ENCODE measurements around the gene ELK3.
"Not testable (repeated sequence)": the region's sequence is repeated elsewhere in the genome, so short reads cannot be mapped to it uniquely, and the experiment has no call there.

The ELK3 gene

DNA sequence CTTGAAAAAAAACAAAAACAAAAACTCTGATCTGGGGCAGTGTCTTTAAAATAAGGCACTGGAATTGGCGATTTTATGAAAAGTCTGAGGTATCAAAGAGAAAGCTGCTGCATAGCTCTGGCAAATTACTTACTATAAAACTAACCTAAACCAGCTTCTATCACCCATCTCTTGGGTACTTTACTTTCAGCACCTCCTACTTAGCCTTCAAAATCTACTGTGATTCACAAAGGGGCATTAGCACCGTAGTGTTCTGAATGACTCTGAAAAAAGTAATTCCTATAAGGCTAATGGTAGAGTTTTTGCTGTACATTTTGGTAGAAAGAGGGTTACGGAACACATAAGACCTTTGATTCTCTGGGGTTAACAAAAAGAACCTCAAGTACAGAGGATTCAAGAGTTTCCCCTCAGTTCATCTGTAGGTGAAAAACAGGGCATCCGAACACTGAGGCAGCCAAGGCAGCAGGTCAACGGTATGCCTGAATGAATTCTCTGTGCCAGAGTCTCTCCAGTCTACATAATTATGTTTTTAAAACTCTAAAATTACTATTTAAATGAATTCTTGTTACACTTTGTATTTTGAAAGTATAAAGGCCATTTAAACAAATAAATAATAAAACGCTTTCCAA lies 101.5 kb downstream of the ELK3 start:
- H3K36me3 ChIP-seq (ENCODE audit: insufficient read depth, low read length), result peaks cover 2% of the 10 kb centered on the region; the same call in 1 of the 2 replicates
- H3K4me1 ChIP-seq (ENCODE audit: insufficient read depth, low read length), result no peaks in the 10 kb centered on the region
- H3K9ac ChIP-seq (ENCODE audit: low read depth, low read length), result no peak overlapping the region
- H3K9me3 ChIP-seq (ENCODE audit: control insufficient read depth, insufficient read depth, low read length), result no peaks in the 10 kb centered on the region

DNA sequence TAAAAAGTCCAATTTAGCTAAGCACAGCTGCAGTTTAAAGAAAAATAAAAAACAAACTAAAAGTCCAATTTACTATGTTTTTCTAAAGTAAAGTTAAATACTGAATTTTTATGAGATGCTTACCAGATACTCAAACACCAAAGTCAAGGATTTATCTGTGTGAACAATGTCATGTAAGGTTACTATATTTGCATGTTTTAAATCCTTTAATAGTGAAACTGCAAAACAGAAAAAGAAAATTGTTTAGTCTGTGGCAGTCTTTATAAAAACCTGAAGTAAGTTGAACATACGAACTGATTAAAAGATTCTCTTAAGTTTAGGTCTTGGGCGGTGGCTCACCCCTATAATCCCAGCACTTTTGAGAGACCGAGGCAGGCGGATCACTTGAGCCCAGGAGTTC lies 103.3 kb downstream of the ELK3 start:
- peaks cover 2% of the 10 kb centered on the region; the same call in 1 of the 2 replicates for H3K36me3 ChIP-seq (ENCODE audit: insufficient read depth, low read length)
- no peaks in the 10 kb centered on the region for H3K9me3 ChIP-seq (ENCODE audit: control insufficient read depth, insufficient read depth, low read length)
- H3K9ac ChIP-seq (ENCODE audit: low read depth, low read length), result no peak overlapping the region
- H3K4me1 ChIP-seq (ENCODE audit: insufficient read depth, low read length), result no peaks in the 10 kb centered on the region

GRCh38 chr12:96300064-96300463 lies 105.9 kb downstream of the ELK3 start:
- Histone ChIP-seq H3K4me1 (ENCODE audit: insufficient read depth, low read length) (no peaks in the 10 kb centered on the region), H3K9me3 (ENCODE audit: control insufficient read depth, insufficient read depth, low read length) (no peaks in the 10 kb centered on the region), H3K9ac (ENCODE audit: low read depth, low read length) (no peak overlapping the region), H3K36me3 (ENCODE audit: insufficient read depth, low read length) (peaks cover 2% of the 10 kb centered on the region; the same call in 1 of the 2 replicates)

DNA sequence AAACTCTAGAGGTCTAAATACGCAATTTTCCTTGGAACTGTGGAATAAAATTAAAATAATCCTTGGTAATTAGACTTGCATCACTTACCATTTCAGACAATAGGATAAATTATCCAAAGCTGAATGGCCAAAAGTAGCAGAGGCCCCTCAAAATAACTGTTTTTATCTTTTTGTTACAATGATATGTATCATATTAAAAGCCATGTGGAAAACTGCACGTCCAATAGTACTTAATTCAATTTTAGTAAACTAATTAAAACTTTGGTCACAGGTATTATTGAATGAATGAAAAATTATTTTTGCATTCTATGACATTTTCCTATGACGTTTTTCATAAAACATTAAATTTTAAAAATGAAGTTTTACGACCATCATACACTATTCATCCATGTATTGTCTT lies 107.6 kb downstream of the ELK3 start:
- H3K36me3 ChIP-seq (ENCODE audit: insufficient read depth, low read length), result no peaks in the 10 kb centered on the region
- H3K9ac ChIP-seq (ENCODE audit: low read depth, low read length), result no peak overlapping the region
- no peaks in the 10 kb centered on the region for H3K9me3 ChIP-seq (ENCODE audit: control insufficient read depth, insufficient read depth, low read length)
- no peaks in the 10 kb centered on the region for H3K4me1 ChIP-seq (ENCODE audit: insufficient read depth, low read length)

- Histone ChIP-seq H3K4me1 (ENCODE audit: insufficient read depth, low read length) (no peaks in the 10 kb centered on the region), H3K9me3 (ENCODE audit: control insufficient read depth, insufficient read depth, low read length) (no peaks in the 10 kb centered on the region), H3K9ac (ENCODE audit: low read depth, low read length) (no peak overlapping the region), H3K36me3 (ENCODE audit: insufficient read depth, low read length) (no peaks in the 10 kb centered on the region)
These were observed 108.6 kb downstream of the ELK3 start for GRCh38 chr12:96302687-96303310.

GRCh38 chr12:96303653-96304052 lies 109.5 kb downstream of the ELK3 start:
- no peak overlapping the region for H3K9ac ChIP-seq (ENCODE audit: low read depth, low read length)
- no peaks in the 10 kb centered on the region for H3K36me3 ChIP-seq (ENCODE audit: insufficient read depth, low read length)
- no peaks in the 10 kb centered on the region for H3K9me3 ChIP-seq (ENCODE audit: control insufficient read depth, insufficient read depth, low read length)
- H3K4me1 ChIP-seq (ENCODE audit: insufficient read depth, low read length), result no peaks in the 10 kb centered on the region

GRCh38 chr12:96305665-96306064 lies 111.5 kb downstream of the ELK3 start:
- no peaks in the 10 kb centered on the region for H3K9me3 ChIP-seq (ENCODE audit: control insufficient read depth, insufficient read depth, low read length)
- no peaks in the 10 kb centered on the region for H3K4me1 ChIP-seq (ENCODE audit: insufficient read depth, low read length)
- no peak overlapping the region for H3K9ac ChIP-seq (ENCODE audit: low read depth, low read length)
- H3K36me3 ChIP-seq (ENCODE audit: insufficient read depth, low read length), result no peaks in the 10 kb centered on the region

DNA sequence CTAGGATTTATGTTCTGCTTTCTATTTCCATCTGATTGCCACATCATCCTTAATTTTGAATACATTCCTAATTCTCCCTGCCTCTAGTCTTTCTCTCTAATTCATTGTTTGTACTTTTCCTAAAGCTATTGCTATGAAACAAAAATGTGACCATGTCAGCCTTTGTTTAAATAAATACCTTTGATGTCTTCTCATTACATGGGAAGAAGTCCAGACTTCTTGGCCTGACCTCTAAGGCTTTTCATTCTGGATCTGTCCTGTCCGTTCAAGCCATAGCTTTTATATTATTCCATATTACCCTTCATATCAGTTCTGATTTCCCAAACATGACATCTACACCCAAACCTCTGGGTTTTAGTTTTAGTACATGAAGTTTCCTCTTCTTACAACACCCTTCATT lies 114.7 kb downstream of the ELK3 start:
- H3K9ac ChIP-seq (ENCODE audit: low read depth, low read length), result no peak overlapping the region
- H3K4me1 ChIP-seq (ENCODE audit: insufficient read depth, low read length), result no peaks in the 10 kb centered on the region
- H3K9me3 ChIP-seq (ENCODE audit: control insufficient read depth, insufficient read depth, low read length), result no peaks in the 10 kb centered on the region
- H3K36me3 ChIP-seq (ENCODE audit: insufficient read depth, low read length), result no peaks in the 10 kb centered on the region

DNA sequence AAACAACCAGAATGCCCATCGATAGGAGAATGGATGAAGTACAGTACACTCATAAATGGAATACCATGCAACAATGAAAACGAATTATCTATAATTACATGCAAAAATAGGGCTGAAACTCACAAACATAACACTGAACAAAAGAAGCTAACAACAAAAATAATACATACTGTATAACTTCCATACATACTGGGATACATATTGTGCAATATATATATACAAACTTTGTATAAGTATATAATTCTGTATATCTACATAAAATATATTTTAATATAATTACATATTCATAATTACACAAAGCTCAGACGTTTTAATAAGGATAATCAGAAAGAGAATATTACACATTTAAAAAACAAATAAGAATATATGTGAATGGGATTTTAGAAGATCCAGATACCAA lies 115.9 kb downstream of the ELK3 start:
- Histone ChIP-seq H3K9me3 (ENCODE audit: control insufficient read depth, insufficient read depth, low read length) (no peaks in the 10 kb centered on the region), H3K4me1 (ENCODE audit: insufficient read depth, low read length) (no peaks in the 10 kb centered on the region), H3K36me3 (ENCODE audit: insufficient read depth, low read length) (no peaks in the 10 kb centered on the region), H3K9ac (ENCODE audit: low read depth, low read length) (no peak overlapping the region)

DNA sequence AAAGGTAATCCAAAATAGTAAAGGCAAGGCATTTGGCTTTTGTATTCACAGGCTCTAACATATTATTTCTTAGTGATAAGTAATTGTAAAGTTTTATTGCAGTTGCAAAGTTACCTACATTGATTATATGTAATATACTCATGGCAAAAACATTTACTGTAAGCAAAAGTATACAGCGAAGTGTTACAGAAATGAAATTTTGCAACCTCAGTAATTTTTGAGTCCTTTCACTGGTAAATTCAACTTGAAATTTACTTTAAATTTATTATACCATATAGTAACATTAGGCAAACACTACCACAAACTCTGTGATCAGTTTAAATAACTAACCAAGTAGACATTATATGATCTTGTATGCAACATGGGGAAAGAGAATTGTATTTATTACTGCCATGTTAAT lies 117.0 kb downstream of the ELK3 start:
- H3K9ac ChIP-seq (ENCODE audit: low read depth, low read length), result no peak overlapping the region
- no peaks in the 10 kb centered on the region for H3K36me3 ChIP-seq (ENCODE audit: insufficient read depth, low read length)
- H3K9me3 ChIP-seq (ENCODE audit: control insufficient read depth, insufficient read depth, low read length), result no peaks in the 10 kb centered on the region
- H3K4me1 ChIP-seq (ENCODE audit: insufficient read depth, low read length), result no peaks in the 10 kb centered on the region

GRCh38 chr12:96313606-96314005 lies 119.4 kb downstream of the ELK3 start:
- no peaks in the 10 kb centered on the region for H3K36me3 ChIP-seq (ENCODE audit: insufficient read depth, low read length)
- no peaks in the 10 kb centered on the region for H3K4me1 ChIP-seq (ENCODE audit: insufficient read depth, low read length)
- no peaks in the 10 kb centered on the region for H3K9me3 ChIP-seq (ENCODE audit: control insufficient read depth, insufficient read depth, low read length)
- no peak overlapping the region for H3K9ac ChIP-seq (ENCODE audit: low read depth, low read length)

GRCh38 chr12:96314723-96315122 lies 120.5 kb downstream of the ELK3 start:
- no peaks in the 10 kb centered on the region for H3K4me1 ChIP-seq (ENCODE audit: insufficient read depth, low read length)
- H3K9me3 ChIP-seq (ENCODE audit: control insufficient read depth, insufficient read depth, low read length), result no peaks in the 10 kb centered on the region
- H3K36me3 ChIP-seq (ENCODE audit: insufficient read depth, low read length), result no peaks in the 10 kb centered on the region
- no peak overlapping the region for H3K9ac ChIP-seq (ENCODE audit: low read depth, low read length)

DNA sequence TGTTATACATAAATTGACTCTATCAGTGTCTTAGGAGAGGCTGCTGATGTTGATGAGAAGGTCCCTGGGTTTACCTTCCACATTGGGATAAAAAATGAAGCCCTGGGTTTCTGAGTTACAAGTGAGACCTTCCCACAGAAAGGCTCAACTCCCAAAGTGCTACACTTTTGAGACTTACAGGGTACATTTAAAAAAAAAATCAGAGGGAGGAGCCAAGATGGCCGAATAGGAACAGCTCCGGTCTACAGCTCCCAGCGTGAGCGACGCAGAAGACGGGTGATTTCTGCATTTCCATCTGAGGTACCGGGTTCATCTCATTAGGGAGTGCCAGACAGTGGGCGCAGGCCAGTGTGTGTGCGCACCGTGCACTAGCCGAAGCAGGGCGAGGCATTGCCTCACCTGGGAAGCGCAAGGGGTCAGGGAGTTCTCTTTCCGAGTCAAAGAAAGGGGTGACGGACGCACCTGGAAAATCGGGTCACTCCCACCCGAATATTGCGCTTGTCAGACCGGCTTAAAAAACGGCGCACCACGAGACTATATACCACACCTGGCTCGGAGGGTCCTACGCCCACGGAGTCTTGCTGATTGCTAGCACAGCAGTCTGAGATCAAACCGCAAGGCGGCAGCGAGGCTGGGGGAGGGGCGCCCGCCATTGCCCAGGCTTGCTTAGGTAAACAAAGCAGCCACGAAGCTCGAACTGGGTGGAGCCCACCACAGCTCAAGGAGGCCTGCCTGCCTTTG lies 121.7 kb downstream of the ELK3 start:
- H3K4me1 ChIP-seq (ENCODE audit: insufficient read depth, low read length); H3K36me3 ChIP-seq (ENCODE audit: insufficient read depth, low read length); H3K9me3 ChIP-seq (ENCODE audit: control insufficient read depth, insufficient read depth, low read length): not testable (repeated sequence)
- H3K9ac ChIP-seq (ENCODE audit: low read depth, low read length), result peak overlapping the region; percentile 53

DNA sequence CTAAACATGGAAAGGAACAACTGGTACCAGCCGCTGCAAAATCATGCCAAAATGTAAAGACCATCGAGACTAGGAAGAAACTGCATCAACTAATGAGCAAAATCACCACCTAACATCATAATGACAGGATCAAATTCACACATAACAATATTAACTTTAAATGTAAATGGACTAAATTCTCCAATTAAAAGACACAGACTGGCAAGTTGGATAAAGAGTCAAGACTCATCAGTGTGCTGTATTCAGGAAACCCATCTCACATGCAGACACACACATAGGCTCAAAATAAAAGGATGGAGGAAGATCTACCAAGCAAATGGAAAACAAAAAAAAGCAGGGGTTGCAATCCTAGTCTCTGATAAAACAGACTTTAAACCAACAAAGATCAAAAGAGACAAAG lies 123.6 kb downstream of the ELK3 start:
- H3K9me3 ChIP-seq (ENCODE audit: control insufficient read depth, insufficient read depth, low read length); H3K36me3 ChIP-seq (ENCODE audit: insufficient read depth, low read length); H3K4me1 ChIP-seq (ENCODE audit: insufficient read depth, low read length); H3K9ac ChIP-seq (ENCODE audit: low read depth, low read length): not testable (repeated sequence)

Measured in ES-I3 (cell line).